Fibroblast of skin of abdomen (primary cell): ENCODE measurements around the gene FBN1.
A peak's percentile ranks its signal among the peaks of the same experiment; 100 is the strongest.

ENCODE experiments used
- DNase-seq: peaks from one replicate; pipeline ENCODE4 v3.0.0-alpha.2; 2013

Gene FBN1

DNA sequence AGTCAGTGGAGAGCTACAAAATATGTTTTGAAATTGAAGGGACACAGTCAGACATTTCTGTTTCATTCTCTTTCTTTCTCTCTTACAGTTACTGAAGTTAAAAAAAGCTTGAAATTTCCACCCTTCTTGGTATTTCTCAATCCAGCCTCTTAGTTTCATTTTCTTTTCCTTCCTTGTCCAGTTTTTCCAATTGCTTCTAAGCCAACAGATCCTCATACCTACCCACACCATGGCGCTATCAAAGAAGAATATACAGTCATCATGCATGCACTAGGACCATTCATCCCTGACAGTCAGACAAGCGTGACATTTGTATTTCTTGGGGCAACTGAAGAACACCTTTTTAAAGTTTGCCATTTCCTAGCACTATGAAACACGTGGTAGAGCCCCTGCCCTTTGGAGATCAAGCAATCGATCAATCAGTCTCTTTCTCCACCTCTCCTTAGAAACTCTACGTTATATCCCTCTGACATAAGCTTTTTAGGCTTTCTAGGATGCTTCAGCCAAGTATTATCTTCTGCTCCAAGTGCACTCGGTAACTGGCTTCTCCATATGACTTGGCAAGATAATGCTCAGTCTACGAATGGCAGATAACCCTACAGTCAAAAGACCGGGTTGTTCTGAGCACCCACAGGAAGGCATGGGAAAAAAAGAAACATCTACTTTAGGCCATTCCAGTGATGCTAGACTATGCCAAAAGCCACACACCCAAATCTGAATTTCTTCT is 65.4 kb downstream of the FBN1 start:
- DNase-seq = no peak

DNA sequence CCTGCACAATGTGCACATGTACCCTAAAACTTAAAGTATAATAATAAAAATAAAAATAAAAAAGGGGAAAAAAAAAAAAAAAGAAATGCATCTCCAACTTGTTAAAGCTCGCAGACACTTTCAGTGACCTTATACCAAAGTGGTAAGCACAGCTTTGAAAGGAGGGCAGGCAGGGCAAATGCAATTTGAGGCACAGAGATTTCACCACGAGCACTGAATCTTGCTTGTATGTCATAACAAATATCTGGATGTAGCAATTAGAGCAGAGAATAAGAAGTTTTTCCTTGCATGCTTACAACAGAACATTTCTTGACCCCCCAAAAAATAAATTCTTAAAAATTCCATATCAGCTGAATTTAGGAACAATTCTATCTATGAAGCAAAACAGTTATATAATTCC is 66.5 kb downstream of the FBN1 start:
- DNase-seq = no peak

DNA sequence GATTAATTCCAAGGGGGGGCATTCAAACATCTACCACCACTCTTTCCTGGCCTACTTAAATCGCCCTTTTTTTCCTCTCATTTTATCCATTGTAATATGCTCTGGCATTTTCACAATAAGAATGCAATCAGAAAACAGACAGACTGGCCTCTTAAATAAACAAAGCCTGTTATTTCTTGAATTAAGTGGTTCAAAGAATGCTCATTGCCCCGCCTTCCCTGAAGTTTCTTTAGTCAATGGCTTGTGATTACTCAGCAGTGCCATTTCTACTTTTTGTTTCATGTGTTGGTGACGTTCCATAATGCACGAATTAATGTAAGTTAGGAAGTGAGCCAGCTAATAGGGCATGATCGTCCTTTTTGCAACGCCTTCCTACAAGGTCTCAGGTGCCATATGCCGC is 68.0 kb downstream of the FBN1 start:
- DNase-seq = no peak

DNA sequence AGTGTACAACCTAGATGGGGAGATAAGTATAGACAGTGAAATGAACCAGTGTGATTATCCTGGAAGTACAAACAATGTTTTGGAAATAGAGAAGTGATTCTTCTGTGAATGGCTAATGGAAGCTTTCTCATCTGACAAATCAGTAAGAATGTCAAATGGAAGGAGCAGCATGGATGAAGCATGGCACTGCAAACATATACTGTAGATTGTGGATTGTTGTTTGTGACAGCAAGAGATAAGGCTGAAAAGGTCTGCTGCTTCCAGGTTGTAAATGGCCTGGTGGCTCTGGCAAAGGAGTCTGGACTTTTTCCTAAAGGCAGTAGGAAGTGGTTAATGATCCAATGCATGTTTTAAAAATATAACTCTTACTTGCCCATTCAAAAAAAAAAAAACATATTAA is 71.3 kb downstream of the FBN1 start:
- no peak for DNase-seq

DNA sequence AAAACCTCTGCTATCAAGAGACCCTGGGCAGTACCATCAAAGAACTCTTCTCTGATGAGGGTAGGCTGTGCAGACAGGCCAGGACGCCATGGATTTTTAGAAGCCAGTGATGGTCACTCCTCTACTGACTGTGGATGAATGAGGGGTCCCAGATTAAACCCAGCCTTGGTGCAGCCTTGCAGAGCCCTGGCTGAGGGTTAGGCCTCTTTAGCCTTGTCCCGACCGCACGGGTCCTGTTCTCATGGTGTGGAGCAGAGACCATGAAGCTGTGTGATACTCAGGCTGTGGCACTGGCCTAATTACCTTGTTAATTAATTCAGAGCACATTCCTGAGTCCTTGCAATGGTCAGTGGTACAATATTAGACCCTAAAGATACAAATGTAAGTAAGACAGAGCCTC is 71.7 kb downstream of the FBN1 start:
- DNase-seq = no peak

DNA sequence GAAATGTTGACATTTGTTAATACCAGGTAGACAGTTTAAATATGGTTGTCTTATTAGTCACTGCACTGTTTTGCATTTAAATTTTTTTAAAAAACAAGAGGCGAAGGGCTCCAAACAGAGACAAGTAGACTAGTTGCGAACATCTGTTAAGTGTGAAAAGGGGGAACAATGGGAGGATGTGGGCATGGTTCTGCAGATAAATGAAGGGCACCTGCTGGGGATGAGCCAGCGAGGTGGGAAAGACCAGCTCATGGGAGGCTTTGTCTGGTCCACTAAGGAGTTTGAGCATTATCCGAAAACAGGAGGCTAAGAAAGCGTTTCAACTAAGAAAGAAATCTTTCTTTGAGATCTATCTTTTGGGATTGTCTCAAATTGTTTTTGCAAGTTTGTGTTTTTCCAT is 72.7 kb downstream of the FBN1 start:
- no peak for DNase-seq

DNA sequence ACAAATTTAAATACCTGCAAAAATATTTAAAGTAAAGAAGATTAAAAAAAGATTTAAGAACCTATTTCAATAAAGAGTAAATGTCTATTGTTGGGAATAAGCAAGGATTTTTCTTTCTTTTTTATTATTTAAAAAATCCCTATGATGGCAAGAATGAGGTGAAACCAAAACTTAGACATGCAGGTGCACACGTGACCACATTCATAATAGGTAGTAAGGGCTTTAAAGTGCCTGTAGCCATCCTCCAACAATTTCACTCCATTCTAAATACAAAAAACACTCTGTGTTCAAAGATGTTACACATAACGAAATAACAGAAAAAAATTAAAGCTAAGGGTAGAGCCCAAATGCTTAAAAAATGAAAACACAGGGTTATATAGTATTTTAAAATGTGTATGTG is 74.0 kb downstream of the FBN1 start:
- DNase-seq = no peak

DNA sequence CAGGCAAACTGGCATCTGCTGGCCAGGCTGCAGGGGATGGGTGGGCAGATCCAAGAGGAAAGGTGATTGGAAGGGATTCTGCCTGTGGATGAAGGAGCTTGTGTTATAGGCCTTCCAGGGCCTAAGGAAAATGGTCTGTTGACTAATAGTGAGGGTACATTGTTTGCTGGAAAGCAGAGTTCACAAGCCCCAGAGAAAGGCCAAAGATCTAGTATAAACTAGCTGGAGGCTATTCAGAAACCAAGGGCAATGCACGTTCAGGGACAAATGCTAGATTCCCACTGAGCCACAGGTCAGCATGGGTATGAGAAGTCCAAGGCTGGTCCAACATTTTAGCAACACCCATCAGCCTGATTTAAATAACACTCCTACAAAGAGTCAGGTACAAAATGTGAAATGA is 74.7 kb downstream of the FBN1 start:
- no peak for DNase-seq

DNA sequence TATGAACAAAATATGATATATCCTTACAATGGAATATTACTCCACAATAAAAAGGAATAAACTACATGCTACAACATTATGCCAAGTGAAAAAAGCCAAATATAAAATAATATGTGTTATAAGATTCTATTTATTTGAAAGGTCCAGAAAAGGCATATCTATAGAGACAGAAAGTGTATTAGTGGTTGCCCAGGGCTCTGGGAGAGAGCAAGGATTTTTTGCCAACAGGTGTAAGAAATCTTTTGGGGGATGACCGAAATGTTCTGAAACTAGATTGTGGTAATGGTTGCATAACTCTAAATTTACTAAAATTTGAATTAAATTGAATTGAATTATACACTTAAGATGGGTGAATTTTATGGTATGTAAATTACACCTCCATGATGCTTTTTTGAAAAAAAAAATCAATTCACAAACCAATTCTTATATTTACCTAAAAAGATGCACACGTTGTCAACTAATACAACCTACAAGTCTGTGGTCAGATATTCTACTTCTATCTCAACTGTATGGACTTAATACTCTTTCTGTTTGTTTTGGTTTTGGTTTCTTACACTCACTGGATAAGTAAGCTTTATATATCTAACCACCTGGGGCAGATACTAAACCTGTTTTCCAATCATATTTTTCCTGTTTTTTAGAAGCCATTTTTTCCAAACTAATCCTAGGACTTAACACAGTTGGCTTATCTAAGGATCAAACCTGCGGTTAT is 75.8 kb downstream of the FBN1 start:
- no peak for DNase-seq

DNA sequence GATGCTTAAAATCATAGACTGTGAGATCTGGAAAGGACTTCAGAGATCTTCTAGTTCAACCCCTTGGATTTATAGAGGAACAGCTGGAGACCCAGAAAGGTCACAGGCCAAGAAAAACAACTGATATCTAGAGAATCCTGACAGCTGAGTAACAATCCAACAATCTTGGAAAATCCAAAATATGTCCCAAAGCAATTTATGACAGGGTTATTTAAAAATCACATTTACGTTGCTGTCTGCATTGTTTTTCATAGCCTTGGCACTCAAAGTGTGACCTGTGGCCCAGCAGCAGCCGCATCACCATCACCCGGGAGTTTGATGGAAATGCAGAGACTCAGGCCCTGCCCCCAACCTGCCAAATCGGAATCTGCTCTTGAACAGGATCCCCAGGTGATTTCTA is 78.8 kb downstream of the FBN1 start:
- peak; percentile 66 for DNase-seq

DNA sequence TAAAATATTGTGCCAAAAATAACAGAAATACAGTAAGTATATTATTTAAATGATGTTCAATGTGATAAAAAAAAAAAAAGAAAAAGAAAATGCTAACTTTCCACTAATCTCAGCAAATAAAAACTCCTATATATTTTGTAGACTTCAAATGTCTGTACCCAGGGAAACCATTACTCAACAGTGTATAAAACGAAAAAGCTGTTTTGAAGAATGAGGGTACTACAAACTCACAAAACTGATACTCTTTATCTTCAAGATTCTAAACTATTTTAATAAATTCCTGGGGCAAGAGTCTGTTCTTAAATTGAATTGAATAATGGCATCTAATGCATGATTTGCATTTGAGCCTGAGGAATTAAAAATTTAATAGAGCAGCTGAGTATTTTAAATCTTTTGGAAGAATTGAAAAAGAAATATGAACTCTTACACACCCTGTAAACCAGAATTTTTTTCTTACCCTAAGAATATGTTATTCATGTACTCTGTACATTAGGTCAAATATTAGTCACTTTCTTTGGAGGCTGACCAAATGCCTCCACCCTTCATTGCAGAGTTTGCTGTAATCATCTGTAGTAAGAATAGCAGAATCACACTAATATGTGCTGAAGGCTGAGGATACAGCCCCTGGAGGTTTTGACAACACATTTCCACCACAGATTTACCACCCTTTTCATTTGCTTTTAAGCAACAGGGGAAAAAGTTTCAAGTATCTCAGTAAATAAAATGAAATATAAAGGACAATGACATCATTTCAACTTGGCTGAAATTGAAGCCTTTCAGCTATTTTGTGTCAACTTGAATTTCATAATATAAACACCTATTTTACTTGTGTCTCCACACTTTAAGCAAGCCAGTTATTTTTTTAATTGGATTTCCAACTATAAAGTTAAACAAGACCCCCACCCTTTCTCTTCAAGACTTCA is 79.7 kb downstream of the FBN1 start:
- peak; percentile 94 for DNase-seq

DNA sequence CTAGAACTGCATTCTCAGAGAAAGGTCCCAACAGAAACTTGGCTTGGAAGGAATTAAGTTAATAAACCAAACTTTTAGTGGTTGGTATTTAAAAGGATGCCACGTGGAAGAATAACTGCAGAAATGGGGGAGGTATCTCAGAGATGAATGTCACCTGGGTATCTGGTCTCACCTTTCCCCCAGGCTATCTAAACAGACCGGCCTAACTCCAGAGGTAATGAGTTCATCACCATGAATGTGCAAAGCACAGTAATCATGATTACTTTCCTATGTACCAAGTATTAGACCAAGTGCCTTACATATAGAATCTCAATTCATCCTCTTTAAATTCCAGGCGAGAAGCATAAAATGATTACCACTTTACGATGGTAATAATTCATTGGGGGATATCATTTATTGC is 80.8 kb downstream of the FBN1 start:
- DNase-seq = no peak

DNA sequence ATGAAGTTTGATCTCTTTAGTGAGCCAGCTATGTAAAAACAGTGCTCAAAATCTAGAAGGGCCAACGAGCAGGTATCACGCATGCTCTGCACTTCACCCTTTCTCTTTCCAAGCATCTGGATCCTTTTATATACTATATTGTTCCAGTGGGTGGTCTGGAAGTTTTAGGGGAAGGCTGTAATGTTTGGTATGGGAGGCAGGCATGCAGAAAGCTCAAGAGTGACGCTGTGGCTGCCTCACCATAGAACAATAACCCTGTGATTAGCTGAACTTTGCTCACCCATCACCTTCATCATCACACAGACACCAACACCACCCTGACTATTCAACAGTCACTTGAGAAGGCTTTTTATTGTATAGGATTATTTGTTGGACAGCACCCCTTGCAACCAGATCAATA is 81.6 kb downstream of the FBN1 start:
- peak; percentile 88 for DNase-seq

DNA sequence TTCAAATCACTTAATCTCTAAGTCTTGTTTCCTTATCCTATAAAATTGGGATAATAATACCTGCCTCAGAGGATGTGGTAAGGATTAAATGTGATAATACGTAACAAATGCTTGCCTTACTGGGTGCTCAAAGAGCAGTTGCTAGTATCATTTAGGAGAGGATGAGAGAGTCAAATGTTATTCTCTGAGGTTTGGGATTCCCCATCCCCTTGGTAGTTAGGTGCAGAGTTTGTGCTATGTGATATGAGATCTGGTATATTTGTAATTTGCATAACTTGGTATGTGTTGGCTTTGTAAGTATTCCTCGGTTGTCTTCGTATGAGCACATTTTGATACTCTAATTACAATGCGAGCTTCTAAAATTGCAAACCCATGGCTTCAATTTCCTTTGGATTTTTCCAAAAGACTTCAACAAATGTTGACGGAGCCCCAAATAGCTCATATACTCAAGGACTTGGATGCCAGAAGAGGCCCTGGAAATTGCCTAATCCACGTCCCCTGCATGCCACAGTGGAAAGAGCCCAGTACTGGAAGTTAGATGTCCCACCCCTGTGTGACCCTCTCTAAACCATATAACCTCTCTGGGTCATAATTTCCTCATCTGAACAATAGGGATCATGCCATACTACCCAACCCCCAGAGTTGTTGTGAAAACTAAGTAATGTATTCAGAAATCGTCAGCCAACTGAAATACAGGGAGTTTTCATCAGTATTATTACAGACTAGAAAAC is 85.0 kb downstream of the FBN1 start:
- DNase-seq = no peak

DNA sequence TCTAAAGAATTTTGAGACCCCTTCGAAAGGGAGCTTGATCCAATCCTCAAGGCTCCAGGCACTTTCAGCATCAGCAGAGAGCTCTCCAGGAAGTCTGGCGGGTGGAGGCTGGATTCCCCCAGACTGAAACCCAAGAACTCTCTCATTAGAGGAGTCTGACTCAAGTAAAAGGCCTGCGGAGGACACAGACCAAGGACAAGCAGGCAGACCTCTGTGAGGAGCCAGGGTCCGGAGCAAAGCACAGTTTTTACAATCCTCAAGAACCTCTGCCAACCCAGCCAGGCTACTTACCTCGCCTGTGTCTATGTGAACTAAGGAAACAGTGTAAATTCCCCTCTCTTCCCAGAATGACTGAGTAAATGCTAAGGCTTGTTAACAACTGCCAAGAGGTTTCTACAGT is 86.2 kb downstream of the FBN1 start:
- peak; percentile 91 for DNase-seq

DNA sequence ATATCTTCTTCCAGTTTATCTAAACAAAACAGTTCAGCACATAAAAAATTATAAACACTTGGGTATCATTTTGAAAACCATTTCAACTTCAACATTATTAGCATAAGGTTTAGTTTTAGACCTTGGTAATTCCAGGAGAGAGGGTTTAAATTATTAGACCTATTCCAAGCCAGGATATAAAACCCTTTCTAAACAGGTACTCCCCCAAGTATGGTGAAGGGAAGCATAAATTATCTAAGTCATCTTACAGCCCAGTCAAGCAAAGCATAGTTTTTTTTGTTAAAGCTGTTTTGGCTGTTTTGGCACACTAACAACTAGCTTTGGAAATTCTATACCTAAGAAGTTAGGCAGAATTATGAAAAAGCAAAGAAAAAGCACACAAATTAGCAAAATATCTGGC is 87.3 kb downstream of the FBN1 start:
- no peak for DNase-seq

DNA sequence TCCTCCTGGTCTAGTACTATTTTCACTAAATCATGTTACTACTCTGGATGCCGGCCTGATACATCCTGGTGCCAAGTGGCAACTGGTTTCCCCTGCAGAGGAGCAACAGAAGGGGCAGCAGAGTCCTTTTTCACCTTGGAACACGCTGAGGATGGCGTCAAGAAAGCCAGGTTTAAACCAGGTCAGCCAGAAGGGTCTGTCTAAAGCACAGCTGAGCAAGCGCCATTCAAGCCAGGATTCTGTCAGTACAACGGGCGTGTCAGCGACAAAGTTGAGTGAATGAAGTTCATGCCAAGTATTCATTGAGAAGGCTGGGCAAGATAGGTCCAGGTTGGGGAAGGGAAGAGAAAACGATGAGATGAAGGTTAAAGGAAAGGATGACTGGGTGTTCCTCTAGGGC is 88.2 kb downstream of the FBN1 start:
- no peak for DNase-seq

DNA sequence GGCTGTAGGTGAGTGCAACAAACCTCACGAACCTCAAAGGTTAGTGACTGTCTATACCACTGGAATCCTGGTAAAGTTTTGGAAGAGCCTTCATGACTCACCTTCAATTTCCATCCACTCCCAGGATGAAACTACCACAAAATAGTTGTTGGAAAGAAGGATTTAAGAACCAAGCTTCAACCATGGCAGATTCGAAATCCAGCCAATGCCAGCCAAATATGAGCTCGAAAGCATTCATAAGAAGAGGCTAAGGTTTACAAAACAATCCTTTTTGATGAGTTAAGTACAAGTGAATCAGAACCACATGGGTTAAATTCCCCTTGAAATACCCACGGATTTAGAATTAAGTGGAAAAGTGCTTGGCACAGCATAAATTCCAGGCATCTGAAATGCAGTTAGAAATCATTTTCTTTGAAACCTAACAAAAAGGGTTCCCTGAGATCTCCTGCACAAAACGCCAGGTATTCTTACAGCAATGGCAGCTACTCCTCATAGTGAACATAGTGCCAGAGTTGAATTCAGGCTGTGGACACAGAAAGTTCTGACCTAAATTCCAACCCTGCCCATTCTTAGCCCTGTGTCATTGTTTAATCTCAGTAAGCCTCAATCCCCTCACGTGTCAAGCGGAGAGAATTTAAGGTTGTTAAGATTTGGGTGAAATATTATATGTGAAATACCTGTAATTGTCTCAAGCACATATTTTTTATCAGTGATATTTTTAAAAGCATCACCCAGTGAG is 89.2 kb downstream of the FBN1 start:
- peak; percentile 56 for DNase-seq

DNA sequence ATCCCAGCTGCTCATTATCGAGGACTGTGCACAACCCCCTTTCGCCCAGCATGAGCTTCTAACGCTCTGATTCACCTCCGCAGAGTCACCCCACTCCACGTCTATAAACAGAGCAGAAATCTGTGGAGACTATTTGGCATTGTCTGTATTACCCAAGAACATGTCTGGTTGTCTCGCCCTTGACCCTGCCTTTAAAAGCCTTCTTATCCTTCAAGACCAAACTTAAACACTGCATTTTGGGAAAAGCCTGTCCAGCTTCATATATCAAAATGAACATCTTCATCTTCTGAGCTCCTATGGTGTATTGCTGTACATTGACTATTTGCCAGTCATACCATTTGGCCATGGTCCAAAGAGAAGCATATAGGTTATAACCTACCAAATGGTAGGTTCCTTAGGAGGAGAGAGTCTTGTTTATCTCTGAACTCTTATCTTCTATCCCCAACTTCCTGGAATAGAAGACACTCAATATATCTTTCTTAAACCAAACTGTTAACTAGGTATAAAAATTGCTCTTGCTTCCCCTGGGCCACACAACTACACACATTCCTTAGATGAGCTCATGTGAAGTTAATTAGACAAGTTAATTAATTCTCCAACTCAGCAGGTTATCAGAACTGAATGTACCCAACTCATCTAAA is 90.1 kb downstream of the FBN1 start:
- peak; percentile 90 for DNase-seq

DNA sequence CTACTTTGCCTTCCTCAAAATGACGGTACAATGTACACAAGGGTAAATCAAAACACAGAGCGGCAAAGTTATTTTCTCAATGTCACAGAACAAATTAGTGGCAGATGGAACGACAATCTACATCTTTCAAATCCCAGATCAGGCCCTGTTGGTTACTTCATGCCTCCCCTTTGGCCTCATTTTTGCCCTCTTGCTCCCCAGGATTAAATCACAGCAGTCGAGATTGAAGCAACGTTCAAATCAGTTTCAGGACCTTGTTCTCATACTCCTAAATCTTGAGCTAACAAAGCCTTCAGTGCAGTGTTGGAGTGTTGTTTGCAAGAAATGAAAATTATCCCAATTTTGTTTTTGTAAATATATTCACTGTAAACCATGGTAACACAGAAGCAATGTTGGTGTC is 91.4 kb downstream of the FBN1 start:
- DNase-seq = no peak

DNA sequence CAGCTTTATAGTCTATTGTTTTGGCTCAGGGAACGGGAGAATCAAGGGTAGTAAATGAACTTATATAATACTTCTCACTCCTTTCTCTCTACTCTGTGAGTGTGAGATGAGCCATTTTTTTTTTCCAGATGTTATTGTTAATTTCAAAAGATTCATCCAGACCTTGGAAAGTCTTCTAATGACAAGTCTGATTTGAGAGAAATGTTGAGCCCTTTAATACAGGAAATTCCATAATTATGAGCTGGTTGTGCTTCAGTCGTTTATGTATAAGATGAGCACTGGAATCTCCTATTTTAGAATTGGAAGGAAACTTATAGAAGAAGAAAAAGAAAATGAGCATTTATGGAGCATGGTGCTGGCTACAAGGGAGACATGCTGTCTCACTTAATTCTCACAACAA is 92.0 kb downstream of the FBN1 start:
- peak; percentile 85 for DNase-seq
